Kidney (tissue), 14 donors: ENCODE data around the gene MRPL40. TPM values are rescaled to one million over a fixed set of nuclear protein-coding genes. Genes with fewer than 3 reads are reported as not detected.

Source experiments
- DNase-seq, 5 donors: peaks; one replicate each; pipeline ENCODE4 v3.0.0-alpha.2; 2013 to 2020
- FAIRE-seq: peaks from 2 replicates; lab custom pipeline; 2012; peaks lifted over from hg19 to GRCh38; lab: Jason Lieb, UNC
- H3K27ac ChIP-seq, 2 donors: one replicate each; pipeline ENCODE4 v1.7.0; 2013; ENCODE audit warnings: low read depth in 2 of 2, low read length in 2 of 2, inconsistent platforms in 1 of 2
- H3K27me3 ChIP-seq: one replicate; pipeline ENCODE4 v1.7.1; 2013; ENCODE audit warnings: low read length, inconsistent platforms; ENCODE audit not compliant: control insufficient read depth, insufficient read depth
- H3K36me3 ChIP-seq, 3 donors: one replicate each; pipeline versions ENCODE4 v1.7.0 to v1.7.1; 2013; ENCODE audit warnings: low read length in 3 of 3, control low read depth in 1 of 3, inconsistent platforms in 1 of 3; ENCODE audit not compliant: insufficient read depth in 3 of 3, control insufficient read depth in 2 of 3
- H3K4me1 ChIP-seq, 3 donors: one replicate each; pipeline versions ENCODE4 v1.7.0 to v1.7.1; 2013; ENCODE audit warnings: low read length in 3 of 3, inconsistent platforms in 1 of 3, low read depth in 1 of 3; ENCODE audit not compliant: control insufficient read depth in 2 of 3, insufficient read depth in 2 of 3
- H3K4me3 ChIP-seq, 3 donors: one replicate each; pipeline versions ENCODE4 v1.7.0 to v1.8.1; 2013; ENCODE audit warnings: low read length in 3 of 3, control low read depth in 1 of 3, inconsistent platforms in 1 of 3
- H3K9ac ChIP-seq, 3 donors: one replicate each; pipeline versions ENCODE4 v1.7.0 to v1.7.1; 2013; ENCODE audit warnings: low read length in 3 of 3, control low read depth in 1 of 3, inconsistent platforms in 1 of 3
- H3K9me3 ChIP-seq, 3 donors: one replicate each; pipeline versions ENCODE4 v1.7.0 to v1.7.1; 2013; ENCODE audit warnings: low read length in 3 of 3, control low read depth in 1 of 3, inconsistent platforms in 1 of 3; ENCODE audit not compliant: control insufficient read depth in 2 of 3, insufficient read depth in 1 of 3
- CTCF ChIP-seq: IDR thresholded peaks from 3 replicates; pipeline ENCODE4 v1.5.1; 2012; ENCODE audit warnings: mild to moderate bottlenecking, moderate library complexity, borderline replicate concordance; ENCODE audit not compliant: insufficient read depth; ENCODE audit errors: extremely low read depth
- intact Hi-C: fragments of 100-400 bp; cut with DNase I; formaldehyde crosslinking; loops from one replicate; pipeline ENCODE4 v1.11.1; 2022
- polyA plus RNA-seq: library from polyadenylated mRNA; stranded (reverse); fragments of 350-450 nt; fragmentation: Illumina TruSeq; extraction: RNeasy Lipid Tissue Mini Kit (QIAGEN cat#74804); gene quantifications from one replicate; pipeline ENCODE4 v1.2.3, GENCODE V29; 2014; ENCODE audit warnings: low read depth, low replicate concordance; ENCODE audit not compliant: insufficient read depth
- total RNA-seq: library from RNA; stranded (reverse); fragmentation: NEBNext Ultra II Directional; extraction: Animal tissue kit (Norgen Biotek cat#: 25700); gene quantifications from one replicate; pipeline ENCODE4 v1.2.1, GENCODE V29; 2021
- donor health status: control.
- donor health status: control.
- donor health status: control.
- donor health status: control.
- donor health status: control.
- donor health status: DM: yes; HTN: yes; CAD: no.
- donor health status: Normal renal cell carcinoma (clear cell type).

Gene MRPL40
- total and polyA plus RNA-seq, 2 donors from 2014 or later = 30.0 to 89.2 TPM

DNA sequence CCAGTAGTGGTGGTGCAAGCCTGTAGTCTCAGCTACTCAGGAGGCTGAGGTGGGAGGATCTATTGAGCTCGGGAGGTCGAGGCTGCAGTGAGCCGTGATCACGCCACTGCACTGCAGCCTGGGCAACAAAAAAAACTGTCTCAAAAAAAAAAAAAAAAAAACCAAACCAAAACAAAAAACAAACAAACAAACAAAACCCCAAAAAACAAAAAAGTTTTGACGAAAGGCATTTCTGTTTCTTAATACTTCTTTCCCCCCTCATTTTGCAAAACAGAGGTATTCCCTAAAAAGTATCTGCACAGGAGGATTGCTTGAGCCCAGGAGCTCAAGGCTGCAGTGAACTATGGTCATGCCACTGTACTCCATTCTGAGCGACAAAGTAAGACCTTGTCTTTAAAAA is 12.0 kb upstream of the MRPL40 start:
- Histone ChIP-seq H3K9me3 (no peaks in the 10 kb centered on the region), H3K36me3 (peaks cover 0 to 2% (median 0%) of the 10 kb centered on the region in 3 donors), H3K9ac (no peak overlapping the region), H3K4me1 (peaks cover 0 to 12% (median 5%) of the 10 kb centered on the region in 3 donors), H3K27ac (no peak overlapping the region), H3K27me3 (no peaks in the 10 kb centered on the region), H3K4me3 (no peak overlapping the region)
- no peak for FAIRE-seq
- no peak for TF ChIP-seq CTCF
- intact Hi-C loops = no loop called here
- DNase-seq = no peak

GRCh38 chr22:19422440-19423301 is 9.7 kb upstream of the MRPL40 start:
- H3K9ac ChIP-seq = no peak overlapping the region

DNA sequence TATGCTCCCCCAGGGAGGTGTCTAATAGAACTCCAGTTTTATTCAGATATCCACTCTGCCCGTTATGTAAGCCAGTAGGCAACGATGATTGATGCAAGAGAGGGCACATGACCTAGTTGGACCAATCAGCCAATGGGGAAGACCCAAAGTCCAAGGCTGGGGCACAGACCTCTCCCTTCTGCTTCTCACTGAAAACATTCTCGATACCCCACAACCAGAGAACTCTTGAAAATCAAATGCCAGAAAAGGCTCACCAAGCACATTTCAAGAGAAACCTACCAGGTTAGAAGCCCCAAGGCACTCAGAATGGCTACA is 8.2 kb upstream of the MRPL40 start:
- no peaks in the 10 kb centered on the region for H3K27me3 ChIP-seq
- H3K9me3 ChIP-seq = no peaks in the 10 kb centered on the region
- no peak overlapping the region for H3K27ac ChIP-seq
- DNase-seq (no peak), FAIRE-seq (no peak)
- no peak overlapping the region for H3K9ac ChIP-seq
- H3K4me3 ChIP-seq = no peak overlapping the region
- H3K36me3 ChIP-seq = peaks cover 0 to 2% (median 0%) of the 10 kb centered on the region in 3 donors
- no peak for TF ChIP-seq CTCF
- intact Hi-C loops = no loop called here
- peaks cover 0 to 15% (median 5%) of the 10 kb centered on the region in 3 donors for H3K4me1 ChIP-seq

More at GRCh38 chr22:19422440-19423301, 9.7 kb upstream of the MRPL40 start:
- H3K9me3 ChIP-seq = no peaks in the 10 kb centered on the region
- H3K27me3 ChIP-seq = no peaks in the 10 kb centered on the region
- intact Hi-C loops = no loop called here
- peaks cover 0 to 15% (median 5%) of the 10 kb centered on the region in 3 donors for H3K4me1 ChIP-seq
- DNase-seq (no peak), FAIRE-seq (no peak)
- TF ChIP-seq CTCF = no peak
- no peak overlapping the region for H3K4me3 ChIP-seq
- no peak overlapping the region for H3K27ac ChIP-seq
- H3K36me3 ChIP-seq = peaks cover 0 to 2% (median 0%) of the 10 kb centered on the region in 3 donors
